Adipose tissue (tissue), 3 donors: ENCODE measurements around the gene CTAGE4. TPM values are rescaled to one million over a fixed set of nuclear protein-coding genes. Genes with fewer than 3 reads are reported as not detected.
"Not testable (repeated sequence)": the region's sequence is repeated elsewhere in the genome, so short reads cannot be mapped to it uniquely, and the experiment has no call there.

ENCODE experiments used
- H3K27ac ChIP-seq: one replicate; pipeline ENCODE4 v1.5.1; 2013; ENCODE audit warnings: low read depth, low read length
- WGBS, 3 donors: extraction: QIAGEN DNeasy Blood & Tissue Kit; methylation state at CpG; one replicate each; pipeline ENCODE4 v1.1.7; 2013; 5-methylcytosine and 5-hydroxymethylcytosine counted together
- polyA plus RNA-seq, 3 donors: library from polyadenylated mRNA; stranded (reverse); fragments of 200-250 nt; gene quantifications; one replicate each; pipeline ENCODE4 v1.2.3, GENCODE V29; 2013
- donor health status: healthy with polysubstance abuse.
- donor health status: Bipolar disorder and iron deficiency.
- donor health status: healthy.

The CTAGE4 gene, protein sequence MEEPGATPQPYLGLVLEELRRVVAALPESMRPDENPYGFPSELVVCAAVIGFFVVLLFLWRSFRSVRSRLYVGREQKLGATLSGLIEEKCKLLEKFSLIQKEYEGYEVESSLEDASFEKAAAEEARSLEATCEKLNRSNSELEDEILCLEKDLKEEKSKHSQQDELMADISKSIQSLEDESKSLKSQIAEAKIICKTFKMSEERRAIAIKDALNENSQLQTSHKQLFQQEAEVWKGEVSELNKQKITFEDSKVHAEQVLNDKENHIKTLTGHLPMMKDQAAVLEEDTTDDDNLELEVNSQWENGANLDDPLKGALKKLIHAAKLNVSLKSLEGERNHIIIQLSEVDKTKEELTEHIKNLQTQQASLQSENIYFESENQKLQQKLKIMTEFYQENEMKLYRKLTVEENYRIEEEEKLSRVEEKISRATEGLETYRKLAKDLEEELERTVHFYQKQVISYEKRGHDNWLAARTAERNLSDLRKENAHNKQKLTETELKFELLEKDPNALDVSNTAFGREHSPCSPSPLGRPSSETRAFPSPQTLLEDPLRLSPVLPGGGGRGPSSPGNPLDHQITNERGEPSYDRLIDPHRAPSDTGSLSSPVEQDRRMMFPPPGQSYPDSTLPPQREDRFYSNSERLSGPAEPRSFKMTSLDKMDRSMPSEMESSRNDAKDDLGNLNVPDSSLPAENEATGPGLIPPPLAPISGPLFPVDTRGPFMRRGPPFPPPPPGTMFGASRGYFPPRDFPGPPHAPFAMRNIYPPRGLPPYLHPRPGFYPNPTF
- polyA plus RNA-seq = under 1 TPM in 2 of 3 donors, not detected in 1; 0.29 to 0.67 TPM

DNA sequence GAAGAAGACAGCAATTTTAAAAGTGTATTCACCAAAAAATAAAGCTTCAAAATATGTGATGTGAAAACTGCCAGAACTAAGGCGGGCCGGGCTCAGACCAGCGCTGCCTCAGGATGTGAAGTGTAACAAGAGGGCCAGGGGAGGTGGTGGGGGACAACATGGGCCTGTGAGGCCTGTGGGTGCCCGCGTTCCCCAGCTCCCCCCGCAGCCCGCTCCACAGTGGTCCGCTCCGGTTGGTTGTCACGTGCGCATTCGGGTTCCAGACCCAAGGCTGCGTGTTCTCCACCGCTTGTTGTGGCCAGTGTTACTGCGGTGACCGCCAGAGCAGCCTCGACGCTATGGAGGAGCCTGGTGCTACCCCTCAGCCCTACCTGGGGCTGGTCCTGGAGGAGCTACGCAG lies at the start of gene CTAGE4:
Gene CTAGE4, plus strand, starts transcription at position 301 of the 400 bp plus-strand sequence. Its CDS starts 38 bp downstream, at position 339.
- H3K27ac ChIP-seq = not testable (repeated sequence)
- whole genome bisulfite sequencing, 3 donors = no CpG with 5 or more reads among the region's 19 CpGs

DNA sequence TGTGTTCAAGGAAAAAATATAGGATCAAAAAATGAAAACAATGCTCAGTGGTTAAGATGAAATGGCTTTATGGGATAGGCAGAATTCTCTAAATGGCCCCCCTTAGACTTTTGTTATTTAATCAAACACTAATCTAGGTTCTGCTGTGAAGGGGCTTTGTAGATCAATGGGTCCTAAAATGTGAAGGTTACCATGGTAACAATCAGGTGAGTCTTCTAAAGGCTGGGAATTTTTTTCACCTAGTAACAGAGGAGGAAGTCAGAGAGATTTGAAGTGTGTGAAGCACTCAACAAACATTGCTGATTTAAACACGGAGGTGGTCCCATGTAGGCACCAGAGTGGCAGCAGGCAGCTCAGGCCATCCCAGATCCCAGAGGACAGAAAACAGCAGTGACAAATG lies 49.1 kb upstream of the CTAGE4 start:
- 63 to 89% (median 68%) methylated on average over 1 of the region's 1 CpG for WGBS, 3 donors
- H3K27ac ChIP-seq = no peak overlapping the region

DNA sequence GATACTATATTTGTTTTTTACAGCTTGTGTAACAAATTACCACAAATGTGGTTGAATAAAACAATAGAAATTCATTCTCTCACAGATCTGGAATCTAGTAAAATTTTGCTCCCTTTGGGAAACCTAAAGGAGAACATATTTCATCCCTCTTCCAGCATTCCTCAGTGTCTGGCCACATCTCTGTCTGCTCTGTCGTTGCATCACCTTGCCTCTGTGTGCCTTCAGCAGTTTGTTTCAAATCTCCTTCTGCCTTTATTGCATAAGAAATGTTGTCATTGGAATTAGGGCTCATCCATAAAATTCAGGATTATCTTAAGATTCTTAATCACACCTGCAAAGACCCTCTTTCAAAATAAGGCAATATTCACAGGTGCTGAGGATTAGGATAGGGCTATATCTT lies 45.8 kb upstream of the CTAGE4 start:
- WGBS, 3 donors = 63 to 69% (median 63%) methylated on average over 1 of the region's 1 CpG
- no peak overlapping the region for H3K27ac ChIP-seq

DNA sequence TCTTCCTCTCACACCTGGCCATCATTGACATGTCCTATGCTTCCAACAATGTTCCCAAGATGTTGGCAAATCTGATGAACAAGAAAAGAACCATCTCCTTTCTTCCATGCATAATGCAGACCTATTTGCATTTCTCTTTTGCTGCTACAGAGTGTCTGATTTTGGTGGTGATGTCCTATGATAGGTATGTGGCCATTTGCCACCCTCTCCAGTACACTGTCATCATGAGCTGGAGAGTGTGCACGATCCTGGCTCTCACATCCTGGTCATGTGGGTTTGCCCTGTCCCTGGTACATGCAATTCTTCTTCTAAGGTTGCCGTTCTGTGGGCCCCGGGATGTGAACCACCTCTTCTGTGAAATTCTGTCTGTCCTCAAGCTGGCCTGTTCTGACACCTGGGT lies 41.1 kb upstream of the CTAGE4 start:
- 87 to 89% (median 88%) methylated on average over 3 of the region's 3 CpGs for WGBS, 3 donors
- H3K27ac ChIP-seq = no peak overlapping the region

DNA sequence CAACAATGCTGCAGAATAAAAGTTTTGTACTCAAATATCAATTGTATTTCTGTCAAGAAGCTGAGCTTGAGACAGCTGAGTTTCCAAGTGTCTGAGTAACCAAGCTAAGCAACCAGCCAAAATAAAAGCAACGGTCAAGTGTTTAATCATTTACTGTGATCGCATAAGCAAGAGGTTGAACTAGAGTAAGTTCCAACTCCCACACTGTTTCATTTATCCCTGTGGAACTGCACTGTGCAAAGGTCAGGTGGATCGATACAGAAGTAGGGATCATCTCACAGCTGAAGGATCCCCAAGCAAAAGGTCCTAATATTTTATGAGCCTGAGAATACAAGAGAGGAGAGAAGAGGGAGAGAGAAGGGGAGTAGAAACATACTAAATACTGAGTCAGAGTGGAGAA lies 38.8 kb upstream of the CTAGE4 start:
- WGBS, 3 donors = 94 to 97% (median 96%) methylated on average over 3 of the region's 3 CpGs

DNA sequence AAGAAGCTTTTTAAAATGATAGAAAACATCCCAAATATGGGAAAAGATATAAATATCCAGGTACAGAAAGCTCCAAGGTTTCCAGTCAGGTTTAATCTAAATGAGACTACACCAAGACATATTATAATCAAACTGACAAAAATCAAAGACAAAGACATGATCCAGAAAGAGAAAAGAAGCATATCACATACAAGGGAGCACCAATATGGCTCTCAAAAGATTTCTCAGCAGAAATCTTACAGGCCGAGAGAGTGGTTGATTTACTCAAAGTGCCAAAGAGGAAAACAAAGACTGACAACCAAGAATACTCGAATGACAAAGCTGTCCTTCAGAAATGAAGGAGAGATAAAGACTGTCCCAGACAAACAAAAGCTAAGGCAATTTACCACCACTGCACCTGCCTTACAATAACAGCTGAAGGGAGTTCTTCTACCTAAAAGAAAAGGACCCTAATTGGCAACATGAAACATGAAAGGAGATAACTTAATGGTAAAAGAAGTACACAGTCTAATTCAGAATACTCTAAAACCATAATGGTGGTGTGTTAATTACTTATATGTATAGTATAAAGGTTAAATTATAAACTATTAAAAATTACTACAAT lies 34.9 kb upstream of the CTAGE4 start:
- H3K27ac ChIP-seq = no peak overlapping the region
- WGBS, 3 donors = 69 to 82% (median 79%) methylated on average over 2 of the region's 2 CpGs

More for the DNA sequence above, 38.8 kb upstream of the CTAGE4 start:
- H3K27ac ChIP-seq = no peak overlapping the region

DNA sequence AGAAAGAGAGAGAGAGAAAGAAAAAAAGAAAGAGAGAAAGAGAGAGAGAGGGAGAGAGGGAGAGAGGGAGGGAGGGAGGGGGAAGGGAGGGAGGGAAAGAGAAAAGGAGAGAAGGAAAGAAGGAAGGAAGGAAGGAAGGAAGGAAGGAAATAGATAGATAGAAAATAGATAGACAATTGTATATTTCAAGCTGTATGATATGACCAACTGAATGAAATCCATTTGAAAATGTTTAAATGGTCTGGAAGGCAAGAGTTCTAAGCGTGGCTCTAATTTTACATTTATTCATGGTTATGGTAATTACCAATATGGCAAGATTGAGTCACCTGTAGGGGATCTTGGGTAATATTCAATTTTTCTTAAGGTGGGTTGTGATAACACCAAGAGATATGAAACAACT lies 24.4 kb upstream of the CTAGE4 start:
- WGBS, 3 donors = 89 to 93% (median 91%) methylated on average over 1 of the region's 1 CpG
- H3K27ac ChIP-seq = no peak overlapping the region

DNA sequence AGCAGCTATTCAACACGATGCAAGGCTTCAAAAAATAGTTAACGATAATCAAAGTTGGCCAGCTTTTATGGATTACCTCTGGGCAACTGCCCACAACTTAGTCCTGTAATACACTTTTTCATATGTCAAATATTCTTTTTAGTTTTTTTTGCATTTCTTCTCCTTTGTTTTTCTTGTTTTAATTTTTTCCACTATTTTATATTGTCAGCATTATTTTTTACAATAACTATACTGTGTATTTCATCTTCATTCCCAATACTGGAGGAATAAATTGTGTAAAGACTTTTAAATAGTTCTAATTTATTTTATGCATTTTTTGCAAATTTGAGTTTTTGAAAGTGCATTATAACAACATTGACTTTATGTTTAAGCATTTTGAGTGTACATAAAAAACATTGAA lies 18.5 kb upstream of the CTAGE4 start:
- H3K27ac ChIP-seq = no peak overlapping the region
- WGBS, 3 donors = 74 to 77% (median 76%) methylated on average over 2 of the region's 2 CpGs

DNA sequence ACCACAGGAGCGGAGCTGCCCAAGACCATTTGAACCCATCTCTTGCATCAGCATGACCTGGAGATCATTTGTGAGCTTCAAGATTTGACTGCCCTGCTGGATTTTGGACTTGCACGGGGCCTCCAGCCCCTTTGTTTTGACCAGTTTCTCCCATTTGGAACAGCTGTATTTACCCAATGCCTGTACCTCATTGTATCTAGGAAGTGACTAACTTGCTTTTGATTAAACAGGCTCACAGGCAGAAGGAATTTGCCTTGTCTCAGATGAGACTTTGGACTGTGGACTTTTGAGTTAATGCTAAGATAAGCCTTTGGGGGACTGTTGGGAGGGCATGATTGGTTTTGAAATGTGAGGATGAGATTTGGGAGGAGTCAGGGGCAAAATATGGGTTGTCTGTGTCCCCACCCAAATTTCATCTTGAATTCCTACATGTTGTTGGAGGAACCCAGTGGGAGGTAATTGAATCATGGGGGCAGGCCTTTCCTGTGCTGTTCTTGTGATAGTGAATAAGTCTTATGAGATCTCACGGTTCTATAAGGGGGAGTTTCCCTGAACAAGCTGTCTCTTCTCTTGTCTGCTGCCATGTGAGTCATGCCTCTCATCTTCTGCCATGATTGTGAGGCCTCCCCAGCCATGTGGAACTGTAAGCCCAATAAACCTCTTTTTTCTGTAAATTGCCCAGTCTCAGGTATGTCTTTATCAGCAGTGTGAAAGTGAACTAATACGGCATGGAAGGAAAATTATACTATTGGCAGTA lies 11.5 kb upstream of the CTAGE4 start:
- 75 to 85% (median 80%) methylated on average over 4 of the region's 4 CpGs for WGBS, 3 donors
- H3K27ac ChIP-seq = not testable (repeated sequence)

DNA sequence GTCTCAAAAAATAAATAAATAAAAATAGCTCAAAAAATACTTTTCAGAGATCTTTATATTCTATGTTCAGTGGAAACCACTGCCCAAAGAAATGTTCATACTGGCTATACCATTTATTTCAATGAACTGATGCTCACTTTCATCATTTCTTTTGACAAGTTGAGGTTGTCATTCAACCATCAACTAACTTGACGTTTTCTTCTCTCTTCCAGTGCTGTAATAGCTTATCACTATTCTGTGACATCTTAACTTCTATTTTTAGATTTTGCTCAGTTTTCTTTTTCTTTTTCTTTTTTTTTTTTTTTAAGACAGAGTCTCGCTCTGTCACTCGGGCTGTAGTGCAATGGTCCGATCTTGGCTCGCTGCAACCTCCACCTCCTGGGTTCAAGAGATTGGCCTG lies 8.7 kb upstream of the CTAGE4 start:
- 92 to 94% (median 92%) methylated on average over 5 of the region's 5 CpGs for WGBS, 3 donors
- no peak overlapping the region for H3K27ac ChIP-seq

DNA sequence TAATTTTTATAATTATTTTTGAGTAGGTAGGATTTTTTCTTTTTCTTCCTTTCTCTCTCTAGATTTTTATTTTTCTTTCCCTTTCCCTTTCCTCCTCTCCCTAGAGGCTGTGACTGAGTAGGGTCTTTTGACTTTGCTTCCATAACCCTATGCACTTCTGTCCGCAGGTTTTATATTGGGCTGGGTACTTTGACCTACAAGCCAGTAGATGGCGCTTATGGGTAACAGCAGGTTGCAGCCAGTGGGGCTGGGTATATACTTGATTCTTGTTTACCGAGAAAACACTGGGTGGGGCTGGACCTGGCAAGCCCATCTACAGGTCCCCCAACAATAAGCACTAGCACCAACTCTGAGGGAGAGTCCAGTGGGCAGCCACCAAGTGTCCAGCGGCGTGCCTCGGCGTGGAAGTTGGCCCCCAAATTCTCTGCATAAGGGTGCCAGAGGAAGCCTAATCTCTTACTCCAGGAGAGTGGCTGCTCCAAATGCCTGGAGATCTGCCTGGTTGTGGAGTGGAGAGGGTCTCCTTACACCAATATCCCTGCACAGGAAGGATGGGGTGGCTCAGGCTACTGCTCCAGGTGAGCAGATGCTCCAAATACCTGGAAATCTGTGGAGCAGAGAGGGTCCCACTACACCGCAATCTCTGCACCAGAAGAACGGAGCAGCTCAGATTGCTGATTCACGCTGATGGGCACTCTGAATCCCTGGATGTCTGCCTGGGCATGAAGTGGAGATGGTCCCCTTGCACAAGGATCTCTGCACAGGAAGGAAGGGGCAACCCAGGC lies 4.7 kb upstream of the CTAGE4 start:
- 29 to 49% (median 47%) methylated on average over 7 to 10 of the region's 10 CpGs for WGBS, 3 donors
- H3K27ac ChIP-seq = not testable (repeated sequence)

DNA sequence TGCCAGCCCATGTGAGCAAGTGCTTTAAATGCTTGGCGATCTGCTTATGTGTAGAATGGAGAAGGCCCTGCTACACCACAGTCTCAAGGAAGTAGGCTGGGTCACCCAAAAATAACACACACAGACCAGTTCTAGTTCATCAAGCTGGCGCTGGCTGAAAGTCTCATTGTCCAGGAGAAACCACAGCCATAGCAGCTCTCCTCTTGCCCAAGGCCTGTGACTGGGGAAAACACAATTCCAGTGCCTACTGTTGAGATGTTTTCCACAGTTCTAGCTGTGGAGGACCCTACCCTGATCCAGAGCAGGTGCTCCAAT lies 4.1 kb upstream of the CTAGE4 start:
- not testable (repeated sequence) for H3K27ac ChIP-seq
- WGBS, 3 donors = 58 to 73% (median 62%) methylated on average over 1 of the region's 2 CpGs

DNA sequence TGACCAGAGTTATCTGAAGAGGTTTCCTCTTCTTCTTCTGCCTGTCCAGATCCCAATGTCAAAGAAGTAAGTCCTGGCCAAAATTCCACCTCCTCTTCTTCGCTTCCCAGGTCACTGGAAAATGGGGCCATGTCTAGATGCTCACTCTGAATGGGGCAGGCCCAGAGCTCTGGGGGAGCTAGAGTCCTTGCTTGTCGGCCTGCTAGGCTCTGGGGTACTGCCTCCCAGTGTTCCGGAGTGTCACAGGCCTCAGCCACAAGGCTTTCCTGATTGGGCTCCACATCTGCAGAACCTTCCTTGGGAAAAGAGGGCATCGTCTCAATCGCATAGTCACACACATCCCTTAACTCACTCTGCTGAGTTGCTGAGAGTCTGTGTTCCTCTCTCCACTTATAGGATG lies 4.6 kb downstream of the CTAGE4 start:
- WGBS, 3 donors = no CpG with 5 or more reads among the region's 5 CpGs
- H3K27ac ChIP-seq = not testable (repeated sequence)

DNA sequence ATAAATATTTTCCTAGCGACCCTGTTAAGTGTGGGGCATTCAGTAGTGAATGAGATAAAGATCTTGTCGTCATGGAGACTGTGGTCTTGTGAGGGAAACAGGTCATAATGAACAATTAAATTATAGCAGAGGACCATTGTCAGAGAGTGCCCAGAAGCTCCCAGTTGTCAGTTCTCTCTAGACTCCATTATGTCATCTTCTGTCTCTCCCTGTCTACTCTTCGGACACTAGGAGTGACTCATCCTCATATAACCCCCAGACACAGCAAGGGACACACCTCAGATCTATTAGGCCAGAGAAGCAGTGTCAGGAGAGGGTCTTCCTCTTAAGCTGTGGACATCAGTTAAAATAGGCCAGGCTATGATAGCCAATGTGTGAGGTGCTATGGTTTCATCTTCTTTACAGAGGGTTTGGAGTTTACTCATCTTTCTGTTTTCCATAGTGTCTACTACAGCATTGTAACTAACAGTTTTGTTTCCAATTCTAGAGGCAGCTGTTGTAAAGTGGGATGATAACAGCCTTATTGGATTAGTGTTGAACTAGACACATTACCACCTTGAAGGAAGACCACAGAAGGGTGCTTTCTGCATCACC lies 5.4 kb downstream of the CTAGE4 start:
- not testable (repeated sequence) for H3K27ac ChIP-seq
- WGBS, 3 donors = no CpG with 5 or more reads among the region's 3 CpGs

DNA sequence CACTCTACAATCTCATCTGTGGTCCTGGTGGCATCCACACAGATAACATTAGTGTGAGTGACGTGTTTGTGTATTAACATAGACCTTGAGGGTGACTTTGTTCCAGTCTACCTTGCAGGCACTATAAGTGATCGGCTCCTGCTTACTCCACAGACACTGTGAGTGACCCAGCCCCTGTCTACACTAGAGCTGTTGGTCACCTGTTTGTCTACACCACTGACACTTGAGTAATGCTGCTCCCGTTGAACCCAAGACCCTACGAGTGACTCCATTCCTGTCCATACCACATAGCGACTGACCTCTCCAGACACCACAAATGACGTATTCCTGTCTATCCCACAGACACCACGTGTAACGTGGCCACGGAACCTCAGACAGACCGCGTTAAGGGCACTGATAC lies 10.5 kb downstream of the CTAGE4 start:
- H3K27ac ChIP-seq = not testable (repeated sequence)
- WGBS, 3 donors = no CpG with 5 or more reads among the region's 11 CpGs

DNA sequence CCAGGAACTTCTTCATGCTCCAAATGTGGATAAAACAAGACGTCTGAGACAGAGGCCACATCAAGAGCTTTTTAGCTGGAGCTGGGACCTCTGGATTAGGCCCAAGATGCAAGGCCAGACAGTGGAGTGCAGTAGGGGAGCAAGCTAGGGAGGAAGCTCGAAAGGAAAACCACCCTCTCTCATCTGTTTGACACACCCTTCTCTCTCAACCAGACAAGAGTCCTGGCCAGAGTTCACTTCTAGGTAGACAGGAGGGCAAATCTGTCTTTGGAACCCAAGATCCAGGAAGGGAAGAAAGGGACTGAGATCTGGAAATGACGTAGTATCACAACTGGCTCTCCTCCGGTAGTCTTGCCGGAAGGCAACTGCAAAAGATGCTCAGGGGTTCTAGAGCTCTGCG lies 11.2 kb downstream of the CTAGE4 start:
- not testable (repeated sequence) for H3K27ac ChIP-seq
- no CpG with 5 or more reads among the region's 6 CpGs for WGBS, 3 donors

DNA sequence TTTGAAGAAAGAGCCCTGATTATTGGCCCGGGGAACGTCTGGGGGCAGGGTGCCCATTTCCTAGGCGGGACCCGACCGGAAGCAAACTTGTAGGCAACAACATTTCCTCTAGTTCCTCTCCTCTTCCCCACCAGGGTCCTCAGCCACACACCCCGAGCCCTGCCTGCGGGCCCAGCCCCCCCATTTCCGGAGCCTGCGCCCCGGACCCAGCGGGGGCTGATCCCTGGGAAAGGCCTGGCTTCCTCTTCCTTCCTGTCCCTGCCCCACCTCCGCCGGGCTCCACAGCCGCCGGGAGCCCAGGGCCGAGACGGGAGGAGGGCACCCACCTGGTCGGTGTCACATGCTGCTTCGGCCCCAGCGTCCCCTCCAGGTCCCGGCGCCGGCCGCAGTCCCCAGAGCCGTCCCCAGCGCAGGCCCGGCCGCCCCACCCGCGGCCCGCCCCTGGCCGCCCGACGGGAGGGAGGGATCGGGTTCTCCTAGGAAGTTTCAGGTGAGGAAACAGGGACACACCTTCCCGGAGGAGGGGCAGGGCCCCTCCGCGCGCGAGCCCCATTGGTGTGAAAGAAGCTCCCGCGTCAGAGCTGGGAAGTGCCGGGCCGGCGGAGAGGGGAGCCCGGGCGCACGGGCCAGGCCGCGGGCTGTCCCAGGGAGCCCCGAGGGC lies 12.1 kb downstream of the CTAGE4 start, which contains the start of gene ARHGEF35:
Gene ARHGEF35, minus strand, starts transcription at position 622 of the 661 bp plus-strand sequence. CDS start 7,450 bp downstream, outside the sequence.
- 0% methylated on average over 3 to 10 of the region's 51 CpGs; no CpG with 5 or more reads in 1 of the 3 donors for WGBS, 3 donors
- not testable (repeated sequence) for H3K27ac ChIP-seq
